GM12878 (cell line): ENCODE measurements around the gene CYSTM1. TPM values are rescaled to one million over a fixed set of nuclear protein-coding genes. Genes with fewer than 3 reads are reported as not detected.

Experiments used
- ATAC-seq: fragments of 200-7000 bp; cut with Tn5 transposase; 3 replicates; pipeline ENCODE4 v1.9.1; 2020; ENCODE audit warnings: mild to moderate bottlenecking, moderate library complexity
- BruUV-seq: library from RNA; stranded (reverse); fragments of 400-500 nt; replicated peaks from 2 replicates; lab custom pipeline; 2021; lab: Mats Ljungman, UMichigan
- CTCF ChIA-PET: fragments of 300-600 bp; sonication (Branson Sonifier 250); formaldehyde crosslinking; extraction: SDS; loops from one replicate; lab custom pipeline; 2021; ENCODE audit warnings: inconsistent platforms; lab: Yijun Ruan, JAX
- POLR2A ChIA-PET: fragments of 350-600 bp; formaldehyde crosslinking; extraction: SDS; loops from one replicate; lab custom pipeline; 2021; ENCODE audit warnings: inconsistent platforms; lab: Charles Lee
- RAD21 ChIA-PET: fragments of 300-600 bp; sonication (Branson Sonifier 250); formaldehyde crosslinking; loops from one replicate; lab custom pipeline; 2023; ENCODE audit warnings: antibody characterized with exemption; ENCODE audit not compliant: unreplicated experiment; lab: Charles Lee
- SMC1A ChIA-PET: fragments of 300-600 bp; sonication (Branson Sonifier 250); formaldehyde crosslinking; loops from one replicate; lab custom pipeline; 2023; ENCODE audit not compliant: unreplicated experiment, uncharacterized antibody; lab: Charles Lee
- DNase-seq: peaks from one replicate; pipeline ENCODE4 v3.0.0-alpha.2; 2011; ENCODE audit warnings: low read depth, low spot score
- FAIRE-seq: peaks from 3 replicates; lab custom pipeline; 2011; peaks lifted over from hg19 to GRCh38; lab: Jason Lieb, UNC
- H2AFZ ChIP-seq: 2 replicates; pipeline ENCODE4 v1.6.0; 2011; ENCODE audit warnings: low read depth, low read length, control low read depth; ENCODE audit not compliant: control insufficient read depth
- H3K27ac ChIP-seq: 2 replicates; pipeline ENCODE4 v1.5.1; 2011; ENCODE audit warnings: control low read depth; ENCODE audit not compliant: control insufficient read depth, insufficient read depth
- H3K27me3 ChIP-seq, 2 experiments: replicated peaks in 1 of 2; 2 replicates each; pipeline versions ENCODE4 v1.6.0 to v1.6.1; 2011; ENCODE audit warnings: low read length in 1 of 2; ENCODE audit not compliant: control insufficient read depth in 2 of 2, insufficient read depth in 2 of 2
- H3K36me3 ChIP-seq, 2 experiments: 2 replicates each; pipeline ENCODE4 v1.5.1; 2011; ENCODE audit warnings: low read length in 1 of 2; ENCODE audit not compliant: control insufficient read depth in 2 of 2, insufficient read depth in 2 of 2
- H3K4me1 ChIP-seq: 2 replicates; pipeline ENCODE4 v1.6.1; 2011; ENCODE audit warnings: mild to moderate bottlenecking, low read length, moderate library complexity, mixed read lengths; ENCODE audit not compliant: control insufficient read depth, insufficient read depth
- H3K4me2 ChIP-seq: 2 replicates; pipeline ENCODE4 v1.6.0; 2011; ENCODE audit warnings: control low read depth; ENCODE audit not compliant: control insufficient read depth, insufficient read depth
- H3K4me3 ChIP-seq: fragments of 200-600 bp; sonication (generic); 2 replicates; pipeline ENCODE4 v1.5.1; 2016
- H3K79me2 ChIP-seq: 2 replicates; pipeline ENCODE4 v1.6.0; 2011; ENCODE audit warnings: low read length; ENCODE audit not compliant: control insufficient read depth, insufficient read depth
- H3K9ac ChIP-seq: 2 replicates; pipeline ENCODE4 v1.8.0; 2011; ENCODE audit warnings: low read length, control low read depth, mixed read lengths; ENCODE audit not compliant: control insufficient read depth, insufficient read depth
- H3K9me3 ChIP-seq: replicated peaks from 3 replicates; pipeline ENCODE4 v1.5.1; 2011; ENCODE audit warnings: mild to moderate bottlenecking, low read length; ENCODE audit not compliant: control insufficient read depth, insufficient read depth
- H4K20me1 ChIP-seq: 2 replicates; pipeline ENCODE4 v1.6.0; 2011; ENCODE audit not compliant: control insufficient read depth, insufficient read depth
- CBX3 ChIP-seq: fragments of 200-600 bp; sonication (generic); IDR thresholded peaks from 2 replicates; pipeline ENCODE4 v1.6.1; 2016; ENCODE audit warnings: low read depth, borderline replicate concordance
- DPF2 ChIP-seq: fragments of 450-650 bp; IDR thresholded peaks from 2 replicates; pipeline ENCODE4 v1.6.1; 2017; ENCODE audit warnings: mild to moderate bottlenecking
- GABPA ChIP-seq: IDR thresholded peaks from 2 replicates; pipeline ENCODE4 v1.6.1; 2014; ENCODE audit warnings: antibody characterized with exemption, low read depth, mild to moderate bottlenecking, inconsistent platforms
- HCFC1 ChIP-seq: fragments of 150-350 bp; IDR thresholded peaks from 2 replicates; pipeline ENCODE4 v1.6.1; 2014; ENCODE audit warnings: low read length
- HDAC2 ChIP-seq: fragments of 200-600 bp; sonication (generic); IDR thresholded peaks from 2 replicates; pipeline ENCODE4 v1.6.1; 2017
- NBN ChIP-seq: fragments of 450-650 bp; IDR thresholded peaks from 2 replicates; pipeline ENCODE4 v1.6.1; 2016
- NKRF ChIP-seq: fragments of 450-650 bp; conservative IDR thresholded peaks from 2 replicates; pipeline ENCODE4 v1.6.1; 2017; ENCODE audit warnings: mild to moderate bottlenecking, moderate library complexity
- SUPT20H ChIP-seq: IDR thresholded peaks from 2 replicates; pipeline ENCODE4 v1.6.1; 2011; ENCODE audit warnings: low read depth, mild to moderate bottlenecking, low read length, moderate library complexity, borderline replicate concordance; ENCODE audit not compliant: control insufficient read depth
- ZBTB40 ChIP-seq: fragments of 450-650 bp; IDR thresholded peaks from 2 replicates; pipeline ENCODE4 v1.6.1; 2016; ENCODE audit warnings: mild to moderate bottlenecking, moderate library complexity, borderline replicate concordance
- ZNF687 ChIP-seq: fragments of 450-650 bp; IDR thresholded peaks from 2 replicates; pipeline ENCODE4 v1.6.1; 2017; ENCODE audit warnings: mild to moderate bottlenecking, moderate library complexity
- WGBS: methylation state at CpG from one replicate; pipeline ENCODE4 v1.1.6; 2016; ENCODE audit warnings: low lambda C conversion rate; ENCODE audit not compliant: insufficient replicate concordance, insufficient coverage; ENCODE audit errors: missing lambda C conversion rate; 5-methylcytosine and 5-hydroxymethylcytosine counted together
- in situ Hi-C: fragments of 300-500 bp; cut with MboI; formaldehyde crosslinking; loops from 9 replicates; pipeline ENCODE4 v1.14.3; 2018; ENCODE audit warnings: mixed read lengths
- intact Hi-C: fragments of 100-400 bp; cut with micrococcal nuclease; formaldehyde crosslinking; loops from one replicate; pipeline ENCODE4 v1.14.2; 2022; ENCODE audit not compliant: unreplicated experiment
- polyA plus RNA-seq, 11 experiments: library from polyadenylated mRNA; depleted of rRNA in 4 of 11; unstranded in 6 of 11; stranded (reverse) in 5 of 11; fragments of >200 nt; fragmentation: Nextera tagmentation in 4 of 11; fragmentation: Illumina TruSeq in 1 of 11; extraction: Ambion mirVana in 4 of 11; extraction: Trizol in 1 of 11; gene quantifications; 1 replicate in 1 of 11; 2 replicates in 10 of 11; pipeline versions ENCODE4 v1.2.1 to v1.2.3, GENCODE V29; 2011 to 2016; ENCODE audit warnings: inconsistent platforms in 2 of 11, missing spikeins in 2 of 11, low read depth in 1 of 11
- total RNA-seq, 4 experiments: library from RNA; depleted of rRNA in 3 of 4; stranded (reverse); fragments of >200 nt in 3 of 4; fragmentation: Illumina TruSeq in 1 of 4; extraction: Trizol in 1 of 4; gene quantifications; 2 replicates each; pipeline versions ENCODE4 v1.2.1 to v1.2.3, GENCODE V29; 2013 to 2021

The CYSTM1 gene
- total and polyA plus RNA-seq, 10 of the 15 experiments (the other 5 are each of a cell fraction or from before 2014, with no cell fraction given): 52.7 to 261 (median 98.7) TPM

GRCh38 chr5:140262839-140263238 is 87.9 kb downstream of the CYSTM1 start (continued):
- TF ChIP-seq NKRF (no peak), HDAC2 (no peak), DPF2 (no peak), ZBTB40 (no peak), CBX3 (no peak), NBN (no peak)

GRCh38 chr5:140265845-140266244 is 90.9 kb downstream of the CYSTM1 start:
- ChIA-PET POLR2A (interaction anchor here (0.6 kb wide), 1 partner anchor 28 kb away, joined by 3 read pairs; no protein-coding TSS in a partner anchor), SMC1A (interaction anchor here (2.0 kb wide), 1 partner anchor 21 kb away, joined by 6 read pairs; no protein-coding TSS in a partner anchor), CTCF (interaction anchor here (1.0 to 2.9 kb wide), 5 partner anchors 22 to 97 kb away, joined by 5 to 17 read pairs (median 5); partner anchors contain the start of gene HBEGF), RAD21 (interaction anchor here (0.8 to 1.6 kb wide), 2 partner anchors 14 to 86 kb away, joined by 3 to 5 read pairs; no protein-coding TSS in a partner anchor)
- Histone ChIP-seq H3K36me3 (peaks cover 0 to 2% of the 10 kb centered on the region in 2 experiments; a peak in 1 of 4 replicates), H2AFZ (no peak overlapping the region), H3K79me2 (peaks cover 11% of the 10 kb centered on the region), H3K4me1 (peaks cover 15% of the 10 kb centered on the region), H3K4me2 (peak overlapping the region; percentile 61), H3K9me3 (no peaks in the 10 kb centered on the region), H3K27me3 (no peaks in the 10 kb centered on the region), H3K27ac (peak overlapping the region; percentile 37; the same call in 1 of the 2 replicates), H3K9ac (peak overlapping the region; percentile 20; the same call in 1 of the 2 replicates), H3K4me3 (no peak overlapping the region), H4K20me1 (no peaks in the 10 kb centered on the region)
- FAIRE-seq (no peak), DNase-seq (no peak), ATAC-seq (no peak; the same call in 2 of the 3 replicates)
- BruUV-seq: no TSS peak
- intact Hi-C loops: no loop called here
- in situ Hi-C loops: no loop called here
- 44% methylated on average over 1 of the region's 1 CpG for WGBS
- TF ChIP-seq HCFC1 (no peak), GABPA (no peak), ZNF687 (no peak), NKRF (no peak), SUPT20H (no peak)
